ENCODE measurements around the gene MAPKAPK2.

DNA sequence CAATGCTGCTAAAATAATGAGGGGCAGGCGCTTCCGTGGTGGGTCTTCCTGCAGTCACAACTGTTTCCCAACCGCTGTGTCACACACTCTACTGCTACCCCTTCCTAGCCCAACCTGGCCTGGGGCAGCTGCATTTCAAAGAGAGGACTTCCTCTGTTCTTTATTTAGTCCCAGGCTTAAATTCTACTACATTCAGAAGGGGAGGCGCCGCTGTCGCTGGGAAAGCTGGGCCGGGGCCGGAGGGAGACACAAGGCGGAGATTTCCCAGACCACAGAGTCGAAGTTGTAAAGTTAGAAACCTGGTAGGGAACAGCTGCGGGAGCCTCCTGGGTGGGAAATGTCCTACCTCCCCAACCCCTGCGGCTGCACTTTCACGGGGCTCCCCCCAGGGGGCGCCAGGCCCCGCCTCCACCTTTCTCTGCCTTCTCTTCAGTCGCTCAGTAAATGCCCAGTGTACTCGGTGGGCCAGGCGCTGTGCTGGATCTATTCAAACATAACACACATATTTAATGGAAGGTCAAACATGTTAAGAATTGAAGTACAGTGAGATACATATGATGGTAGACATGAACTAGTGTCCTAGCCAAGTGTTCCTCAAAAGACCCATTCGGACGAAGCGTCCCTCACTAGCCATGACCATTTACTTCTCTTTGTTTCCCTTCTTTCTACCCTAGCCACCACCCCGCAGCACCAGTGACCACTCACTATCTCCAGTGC, 26.3 kb upstream of the MAPKAPK2 start:
- TF ChIP-seq, protein P1, sequence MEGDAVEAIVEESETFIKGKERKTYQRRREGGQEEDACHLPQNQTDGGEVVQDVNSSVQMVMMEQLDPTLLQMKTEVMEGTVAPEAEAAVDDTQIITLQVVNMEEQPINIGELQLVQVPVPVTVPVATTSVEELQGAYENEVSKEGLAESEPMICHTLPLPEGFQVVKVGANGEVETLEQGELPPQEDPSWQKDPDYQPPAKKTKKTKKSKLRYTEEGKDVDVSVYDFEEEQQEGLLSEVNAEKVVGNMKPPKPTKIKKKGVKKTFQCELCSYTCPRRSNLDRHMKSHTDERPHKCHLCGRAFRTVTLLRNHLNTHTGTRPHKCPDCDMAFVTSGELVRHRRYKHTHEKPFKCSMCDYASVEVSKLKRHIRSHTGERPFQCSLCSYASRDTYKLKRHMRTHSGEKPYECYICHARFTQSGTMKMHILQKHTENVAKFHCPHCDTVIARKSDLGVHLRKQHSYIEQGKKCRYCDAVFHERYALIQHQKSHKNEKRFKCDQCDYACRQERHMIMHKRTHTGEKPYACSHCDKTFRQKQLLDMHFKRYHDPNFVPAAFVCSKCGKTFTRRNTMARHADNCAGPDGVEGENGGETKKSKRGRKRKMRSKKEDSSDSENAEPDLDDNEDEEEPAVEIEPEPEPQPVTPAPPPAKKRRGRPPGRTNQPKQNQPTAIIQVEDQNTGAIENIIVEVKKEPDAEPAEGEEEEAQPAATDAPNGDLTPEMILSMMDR (conservative IDR thresholded peaks at IDR 0.05; ENCODE audit: low read length): peak; percentile 97
- TF ChIP-seq EZH2phosphoT487 (IDR thresholded peaks at IDR 0.05; ENCODE audit: borderline replicate concordance): no peak

Data from Loucy (cell line).